Liver (tissue), 3 donors: ENCODE data around the gene BFSP1.

Source experiments
- CTCF ChIP-seq: fragments of 150-350 bp; IDR thresholded peaks from 2 replicates; pipeline ENCODE4 v1.5.1; 2017; ENCODE audit warnings: improper control_type of control experiment, low read depth, low read length; ENCODE audit not compliant: missing input control
- RAD21 ChIP-seq, 2 donors: IDR thresholded peaks; 2 replicates each; pipeline ENCODE4 v1.6.1; 2016; ENCODE audit warnings: antibody characterized with exemption in 2 of 2, mild to moderate bottlenecking in 2 of 2
- donor health status: healthy.
- donor health status: healthy.

DNA sequence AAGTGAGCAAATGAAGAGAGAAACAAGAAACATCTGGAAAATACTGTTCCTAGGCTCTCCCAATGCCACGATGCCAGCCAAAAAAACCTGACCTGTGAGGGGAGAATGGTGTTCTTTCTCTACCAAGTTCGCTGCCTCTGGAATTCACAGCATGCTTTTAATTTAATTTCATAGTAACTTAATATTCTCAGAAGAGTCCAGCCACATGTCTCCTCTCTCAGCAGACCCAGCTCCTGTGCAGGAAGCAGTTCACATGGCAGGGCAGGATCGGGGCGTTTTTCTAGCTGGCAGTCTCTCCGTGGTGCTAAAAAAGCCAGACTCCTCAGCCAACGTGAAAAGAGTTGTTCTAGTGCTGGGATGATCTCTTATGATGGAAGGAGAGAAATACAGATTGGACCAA is 57.5 kb downstream of the BFSP1 start:
- TF ChIP-seq RAD21 (IDR thresholded peaks at IDR 0.05) (no peak), CTCF (no peak)
